ENCODE data around the gene NLRP3.

DNA sequence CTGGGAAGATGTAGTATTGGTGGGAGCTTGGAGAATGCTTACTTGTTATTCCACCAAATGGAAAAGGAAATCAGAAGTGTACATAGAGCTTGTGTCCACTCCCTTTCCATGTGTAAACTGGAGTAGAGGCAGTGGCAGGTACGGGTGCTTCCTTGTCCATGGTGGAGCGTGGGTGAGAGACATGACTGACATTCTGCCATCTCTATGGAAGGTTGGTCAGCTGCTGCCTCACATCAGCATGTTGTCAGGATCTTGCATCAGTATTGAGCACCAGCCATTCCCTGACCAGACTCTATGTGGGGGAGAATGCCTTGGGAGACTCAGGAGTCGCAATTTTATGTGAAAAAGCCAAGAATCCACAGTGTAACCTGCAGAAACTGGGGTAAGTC lies 19.8 kb downstream of the NLRP3 start:
- TF ChIP-seq, protein P1, sequence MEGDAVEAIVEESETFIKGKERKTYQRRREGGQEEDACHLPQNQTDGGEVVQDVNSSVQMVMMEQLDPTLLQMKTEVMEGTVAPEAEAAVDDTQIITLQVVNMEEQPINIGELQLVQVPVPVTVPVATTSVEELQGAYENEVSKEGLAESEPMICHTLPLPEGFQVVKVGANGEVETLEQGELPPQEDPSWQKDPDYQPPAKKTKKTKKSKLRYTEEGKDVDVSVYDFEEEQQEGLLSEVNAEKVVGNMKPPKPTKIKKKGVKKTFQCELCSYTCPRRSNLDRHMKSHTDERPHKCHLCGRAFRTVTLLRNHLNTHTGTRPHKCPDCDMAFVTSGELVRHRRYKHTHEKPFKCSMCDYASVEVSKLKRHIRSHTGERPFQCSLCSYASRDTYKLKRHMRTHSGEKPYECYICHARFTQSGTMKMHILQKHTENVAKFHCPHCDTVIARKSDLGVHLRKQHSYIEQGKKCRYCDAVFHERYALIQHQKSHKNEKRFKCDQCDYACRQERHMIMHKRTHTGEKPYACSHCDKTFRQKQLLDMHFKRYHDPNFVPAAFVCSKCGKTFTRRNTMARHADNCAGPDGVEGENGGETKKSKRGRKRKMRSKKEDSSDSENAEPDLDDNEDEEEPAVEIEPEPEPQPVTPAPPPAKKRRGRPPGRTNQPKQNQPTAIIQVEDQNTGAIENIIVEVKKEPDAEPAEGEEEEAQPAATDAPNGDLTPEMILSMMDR (IDR thresholded peaks at IDR 0.05): no peak
- TF ChIP-seq POLR2A (IDR thresholded peaks at IDR 0.05): no peak

Data from prostate gland (tissue), 2 donors.